GM19238 (cell line): ENCODE data around the gene LIPH.
"Not testable (repeated sequence)": the region's sequence is repeated elsewhere in the genome, so short reads cannot be mapped to it uniquely, and the experiment has no call there.

Experiments
- DNase-seq: peaks from one replicate; pipeline ENCODE4 v3.0.0; 2011; ENCODE audit warnings: low spot score; ENCODE audit not compliant: insufficient read length

LIPH gene

DNA sequence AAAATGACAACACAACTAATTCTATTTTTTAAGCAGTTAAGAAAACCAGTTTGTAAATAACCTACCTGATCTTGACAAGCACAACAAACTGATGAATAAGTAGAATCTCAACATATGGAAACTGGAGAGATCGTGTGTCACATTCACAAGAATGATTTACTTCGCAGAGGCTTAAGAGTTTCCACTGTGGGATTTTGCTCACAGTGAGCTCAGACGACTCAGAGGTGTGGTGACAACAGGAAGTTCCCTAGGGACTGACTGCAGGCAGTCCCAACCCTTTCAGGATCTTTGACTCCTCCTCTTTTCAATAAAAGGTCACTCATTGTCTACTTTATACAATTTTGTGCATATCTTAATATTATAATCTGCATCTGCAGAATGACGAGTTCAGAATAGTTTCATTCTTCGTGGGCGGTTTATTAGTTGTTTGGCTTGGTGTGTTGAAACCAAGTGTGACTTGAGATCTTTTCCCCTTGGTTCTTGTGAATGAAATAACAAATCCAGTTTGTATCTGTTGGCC, at the start of gene LIPH:
LIPH (minus strand) TSS at position 231 of the 520 bp plus-strand sequence; CDS start at position 114, 117 bp downstream.
- peak; percentile 35 for DNase-seq

DNA sequence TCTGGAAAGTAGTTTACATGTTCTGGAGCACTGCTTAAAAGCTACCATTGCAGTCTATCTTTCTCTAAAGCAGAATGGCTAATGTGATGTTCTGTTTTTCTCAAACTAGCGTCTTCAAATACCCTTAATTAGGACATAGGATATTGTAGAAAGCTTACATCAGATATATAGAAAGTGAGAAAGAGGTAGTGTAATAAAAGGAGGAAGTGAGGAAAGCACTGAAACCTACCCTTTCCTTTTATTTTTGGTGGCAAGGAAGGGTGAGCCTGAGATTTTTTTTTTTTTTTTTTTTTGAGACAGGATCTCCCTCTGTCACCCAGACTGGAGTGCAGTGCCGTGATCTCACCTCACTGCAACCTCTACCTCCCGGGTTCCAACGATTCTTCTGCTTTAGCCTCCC, 43.1 kb upstream of the LIPH start:
- DNase-seq, result no peak

DNA sequence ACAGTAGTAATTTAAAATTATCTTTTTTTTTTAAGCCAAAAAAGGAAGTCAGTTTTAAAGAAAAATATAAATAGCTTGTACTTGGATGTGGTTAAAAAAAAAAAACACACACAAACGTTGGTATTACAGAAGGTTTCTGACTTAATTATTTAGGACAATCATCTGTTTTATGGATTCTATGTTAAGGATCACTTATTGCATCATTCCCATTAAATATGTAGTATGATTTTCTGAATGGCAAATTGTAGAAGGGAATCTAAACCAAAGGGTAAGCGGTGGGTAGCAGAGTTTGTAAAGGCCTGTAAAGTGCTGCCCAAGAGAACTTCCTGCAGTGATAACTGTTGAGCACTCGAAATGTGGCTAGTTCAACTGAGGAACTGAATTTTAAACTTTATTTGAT, 41.7 kb upstream of the LIPH start:
- no peak for DNase-seq

DNA sequence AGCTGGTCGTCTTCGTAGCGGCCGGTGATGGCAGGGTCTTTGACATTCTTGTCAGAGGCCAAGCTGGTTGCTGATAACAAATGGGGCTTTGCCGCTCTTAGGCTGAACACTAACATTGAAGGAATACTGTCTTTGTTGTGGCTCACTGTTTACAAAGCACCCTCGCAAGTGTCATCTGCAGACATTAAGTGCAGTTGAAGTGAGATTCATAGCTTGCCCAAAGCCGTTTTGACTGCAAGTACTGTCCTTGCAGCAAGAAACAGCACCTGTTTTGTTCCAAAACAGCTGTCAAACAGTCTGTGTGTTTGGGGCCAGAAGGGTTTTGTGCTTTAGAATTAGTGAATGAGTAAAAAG, 34.3 kb upstream of the LIPH start:
- no peak for DNase-seq

- DNase-seq, result peak; percentile 86
Measured at GRCh38 chr3:185585859-185586685, 33.7 kb upstream of the LIPH start, which contains the start of gene SENP2. TSS of gene SENP2 (plus strand) at chr3:185586295. CDS start at chr3:185586414, 119 bp downstream.

DNA sequence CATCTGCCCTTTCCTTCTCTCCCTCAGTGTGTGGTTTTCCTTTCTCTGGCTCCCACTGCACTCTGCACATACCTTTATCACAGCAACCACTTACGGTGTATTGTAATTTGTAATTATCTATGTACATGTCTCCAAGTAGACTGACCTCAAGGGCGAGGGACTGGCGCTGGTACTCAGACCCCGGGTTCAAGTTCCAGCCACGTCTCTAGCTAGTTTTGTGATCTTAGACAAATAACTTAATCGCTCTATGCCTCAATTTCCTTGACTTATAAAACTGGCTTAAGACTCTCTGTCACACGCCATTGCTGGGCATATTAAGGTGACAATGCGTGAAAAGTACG, 33.1 kb upstream of the LIPH start:
- no peak for DNase-seq

- DNase-seq, result no peak
Measured at GRCh38 chr3:185584686-185585085, 32.3 kb upstream of the LIPH start.

- no peak for DNase-seq
Measured at GRCh38 chr3:185583925-185584324, 31.5 kb upstream of the LIPH start.

DNA sequence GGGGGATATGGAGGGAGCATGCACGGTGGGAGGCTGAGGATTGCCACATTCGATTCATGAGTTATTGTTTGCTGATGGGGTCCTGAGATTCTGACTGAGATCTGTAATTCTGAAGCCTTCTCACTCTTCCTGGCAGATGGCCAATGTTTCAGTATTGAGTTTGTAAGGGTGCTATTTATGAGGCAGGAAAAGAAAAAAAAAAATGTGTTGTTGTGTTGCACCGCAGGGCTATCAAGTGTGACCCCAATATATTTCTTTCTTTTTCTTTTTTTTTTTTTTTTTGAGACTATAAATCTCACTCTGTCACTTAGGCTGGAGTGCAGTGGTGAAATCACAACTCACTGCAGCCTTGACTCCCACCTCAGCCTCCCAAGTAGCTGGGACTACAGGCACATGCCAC, 30.5 kb upstream of the LIPH start:
- no peak for DNase-seq

- DNase-seq, result no peak
Measured at GRCh38 chr3:185582236-185582635, 29.8 kb upstream of the LIPH start.

GRCh38 chr3:185575108-185575869, 22.9 kb upstream of the LIPH start:
- not testable (repeated sequence) for DNase-seq

DNA sequence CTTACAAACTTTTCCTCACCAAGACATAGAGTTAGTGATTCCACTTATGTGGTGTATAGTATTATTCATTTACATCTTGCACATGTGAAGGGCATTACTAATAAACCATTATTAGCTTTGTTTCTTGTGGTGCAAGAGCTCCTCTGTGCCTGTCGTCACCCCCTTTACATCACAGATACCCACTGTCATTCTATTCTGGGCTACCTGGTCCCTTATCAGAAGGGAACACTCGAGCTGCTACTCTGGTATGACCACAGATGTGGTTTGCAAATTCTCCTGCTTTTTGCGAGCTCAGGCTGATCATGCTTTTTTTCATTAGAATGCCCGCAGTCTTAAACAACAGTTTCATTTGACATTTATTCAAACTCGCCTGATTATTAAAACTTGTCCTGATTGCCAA, 19.8 kb upstream of the LIPH start:
- no peak for DNase-seq

DNA sequence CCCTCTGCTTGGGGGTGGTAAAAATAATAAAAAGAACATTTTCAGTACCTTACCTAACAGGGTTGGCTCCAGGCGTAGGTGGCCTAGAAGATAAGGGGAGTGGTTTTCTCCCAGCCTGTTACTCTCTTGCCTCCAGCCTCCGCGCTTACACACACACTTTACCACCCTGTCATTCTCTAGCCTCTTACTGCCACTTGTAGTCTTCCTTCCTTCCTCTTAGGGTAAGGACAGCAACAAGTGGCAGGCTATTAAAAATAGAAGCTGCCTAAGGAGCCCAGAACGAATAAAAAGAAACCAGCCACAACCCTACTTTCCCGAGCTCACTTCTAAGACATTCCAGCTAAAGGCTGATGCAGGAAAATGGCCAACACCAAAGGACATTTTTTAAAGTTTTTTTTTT, 9.6 kb upstream of the LIPH start:
- DNase-seq, result no peak

DNA sequence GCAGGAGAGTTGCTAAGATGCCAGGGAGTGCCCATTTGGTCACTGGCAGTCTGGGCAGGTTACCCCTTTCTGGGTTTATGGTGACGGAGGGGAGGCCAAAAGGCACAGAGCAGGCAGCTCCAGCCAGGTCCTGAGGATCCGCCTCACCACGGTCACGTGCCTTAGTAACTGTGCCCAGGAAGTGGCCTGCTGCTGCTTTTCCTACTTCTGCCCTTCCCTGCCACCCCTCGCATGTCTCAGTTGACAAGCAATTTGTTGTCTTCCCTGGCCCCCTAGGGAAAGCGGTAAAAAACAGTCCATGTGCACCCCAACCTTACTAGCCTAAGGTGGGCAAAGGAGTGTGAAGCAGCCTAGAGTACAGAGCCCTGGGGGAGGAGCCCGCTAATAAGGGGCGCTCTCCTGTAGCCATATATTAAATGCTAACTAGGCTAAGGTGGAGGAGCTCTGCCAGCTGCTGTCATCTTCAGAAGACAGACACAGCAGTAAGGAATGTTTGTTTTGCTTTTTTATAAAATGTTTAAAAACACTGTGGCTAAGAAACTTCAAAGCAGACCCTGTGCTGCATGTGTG, 9.1 kb upstream of the LIPH start:
- DNase-seq, result no peak

DNA sequence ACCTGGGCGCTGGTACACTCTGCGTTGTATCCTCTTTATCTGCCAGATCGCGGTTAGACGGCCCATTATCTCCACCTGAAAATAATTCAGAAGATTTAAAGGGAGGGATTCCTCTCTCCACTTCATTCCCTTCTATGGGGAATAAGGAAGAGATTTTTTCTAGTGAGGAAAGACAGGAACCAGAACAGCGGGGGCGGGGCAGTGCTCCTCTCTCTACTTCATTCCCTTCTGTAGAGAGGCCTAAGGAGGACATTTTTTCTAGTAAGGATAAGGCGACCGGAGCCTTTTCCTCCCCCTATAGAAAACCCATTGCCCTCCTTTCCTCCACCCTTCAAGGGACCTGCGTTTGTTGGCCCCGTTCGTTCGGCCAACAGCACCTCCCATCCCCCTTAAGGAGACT, 8.3 kb upstream of the LIPH start:
- DNase-seq, result no peak

DNA sequence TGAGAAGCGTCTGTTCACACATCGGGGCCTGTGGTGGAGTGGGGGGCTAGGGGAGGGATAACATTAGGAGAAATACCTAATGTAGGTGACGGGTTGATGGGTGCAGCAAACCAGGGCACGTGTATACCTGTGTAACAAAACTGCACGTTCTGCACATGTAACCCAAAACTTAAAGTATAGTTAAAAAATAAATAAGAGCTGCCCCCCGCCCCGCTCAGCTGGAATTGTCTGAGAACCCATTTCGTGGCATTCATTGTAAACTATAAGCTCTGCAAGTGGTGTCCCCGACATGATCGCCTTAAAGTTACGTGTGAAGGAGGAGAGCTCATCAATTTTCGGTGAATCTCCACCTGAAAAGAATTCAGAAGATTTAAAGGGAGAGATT, 7.3 kb upstream of the LIPH start:
- no peak for DNase-seq

- DNase-seq, result no peak
Measured at GRCh38 chr3:185558395-185558794, 6.0 kb upstream of the LIPH start.

GRCh38 chr3:185556640-185557039, 4.3 kb upstream of the LIPH start:
- not testable (repeated sequence) for DNase-seq

- DNase-seq, result no peak
Measured at GRCh38 chr3:185555860-185556347, 3.5 kb upstream of the LIPH start.

- DNase-seq, result no peak
Measured at GRCh38 chr3:185555101-185555501, 2.7 kb upstream of the LIPH start.

DNA sequence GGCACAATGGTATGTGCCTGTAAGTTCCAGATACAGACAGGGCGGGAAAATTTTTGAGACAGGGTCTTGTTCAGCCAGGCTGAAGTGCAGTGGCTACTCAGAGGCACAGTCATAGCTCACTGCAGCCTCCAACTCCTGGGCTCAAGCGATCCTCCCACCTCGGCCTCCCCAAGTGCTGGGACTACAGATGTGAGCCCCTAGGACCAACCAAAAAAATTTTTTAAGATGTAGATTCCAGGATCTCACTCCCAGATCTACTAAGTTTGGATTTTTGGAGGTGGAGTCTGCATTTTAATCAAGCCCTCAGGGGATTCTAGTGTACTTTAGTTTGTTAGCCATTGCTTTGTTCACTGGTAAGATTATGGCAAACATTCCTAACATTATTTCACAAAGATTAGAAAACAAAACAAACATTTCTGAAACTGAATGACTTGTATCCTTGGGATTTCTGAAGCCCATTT, 2.7 kb downstream of the LIPH start:
- no peak for DNase-seq

- no peak for DNase-seq
Measured at GRCh38 chr3:185549122-185549521, 3.3 kb downstream of the LIPH start.
